H9 (cell line): ENCODE data around the gene SBF1. TPM values are rescaled to one million over a fixed set of nuclear protein-coding genes. Genes with fewer than 3 reads are reported as not detected.

Source experiments
- DNase-seq: peaks from one replicate; pipeline ENCODE4 v3.0.0-alpha.2; 2017
- H2AFZ ChIP-seq: one replicate; pipeline ENCODE4 v1.6.1; 2013; ENCODE audit warnings: mild to moderate bottlenecking, low read length, control low read depth, moderate library complexity
- H2AK5ac ChIP-seq: 2 replicates; pipeline ENCODE4 v1.6.1; 2013; ENCODE audit warnings: low read length, control low read depth, mixed read lengths; ENCODE audit not compliant: insufficient read length
- H2BK120ac ChIP-seq: one replicate; pipeline ENCODE4 v1.6.1; 2013; ENCODE audit warnings: low read depth, mild to moderate bottlenecking, low read length, control low read depth, inconsistent platforms; ENCODE audit not compliant: poor library complexity, severe bottlenecking
- H2BK12ac ChIP-seq: 2 replicates; pipeline ENCODE4 v1.6.1; 2013; ENCODE audit warnings: low read length, control low read depth, mixed read lengths, low read depth; ENCODE audit not compliant: insufficient read length
- H2BK15ac ChIP-seq: 2 replicates; pipeline ENCODE4 v1.6.1; 2013; ENCODE audit warnings: low read depth, low read length, control low read depth
- H2BK20ac ChIP-seq: one replicate; pipeline ENCODE4 v1.6.1; 2013; ENCODE audit warnings: low read depth, mild to moderate bottlenecking, low read length, control low read depth, inconsistent platforms; ENCODE audit not compliant: poor library complexity, severe bottlenecking
- H2BK5ac ChIP-seq: 2 replicates; pipeline ENCODE4 v1.6.1; 2013; ENCODE audit warnings: low read length, control low read depth, mixed read lengths; ENCODE audit not compliant: insufficient read length
- H3K14ac ChIP-seq: 2 replicates; pipeline ENCODE4 v1.6.1; 2013; ENCODE audit warnings: low read length, control low read depth; ENCODE audit not compliant: insufficient read depth
- H3K18ac ChIP-seq: 2 replicates; pipeline ENCODE4 v1.6.1; 2013; ENCODE audit warnings: low read depth, mild to moderate bottlenecking, mixed read lengths, low read length, control low read depth; ENCODE audit not compliant: insufficient read length
- H3K23ac ChIP-seq: 2 replicates; pipeline ENCODE4 v1.6.1; 2013; ENCODE audit warnings: low read length, control low read depth, mixed read lengths, low read depth; ENCODE audit not compliant: insufficient read length
- H3K23me2 ChIP-seq: 2 replicates; pipeline ENCODE4 v1.6.1; 2013; ENCODE audit warnings: low read depth, mild to moderate bottlenecking, mixed read lengths, low read length, control low read depth; ENCODE audit not compliant: insufficient read length, poor library complexity, severe bottlenecking
- H3K27ac ChIP-seq: 2 replicates; pipeline ENCODE4 v1.5.1; 2013; ENCODE audit warnings: low read length, control low read depth, mixed read lengths, low read depth; ENCODE audit not compliant: insufficient read length
- H3K27me3 ChIP-seq: 2 replicates; pipeline ENCODE4 v1.6.1; 2013; ENCODE audit warnings: low read length, control low read depth, inconsistent platforms; ENCODE audit not compliant: insufficient read depth
- H3K4ac ChIP-seq: 2 replicates; pipeline ENCODE4 v1.6.1; 2013; ENCODE audit warnings: low read depth, mild to moderate bottlenecking, control low read depth, inconsistent platforms, low read length, moderate library complexity
- H3K4me1 ChIP-seq: 2 replicates; pipeline ENCODE4 v1.6.1; 2013; ENCODE audit warnings: low read length, control low read depth, inconsistent platforms; ENCODE audit not compliant: insufficient read depth
- H3K4me2 ChIP-seq: 2 replicates; pipeline ENCODE4 v1.6.1; 2013; ENCODE audit warnings: low read length, control low read depth, mixed read lengths; ENCODE audit not compliant: insufficient read length, insufficient read depth
- H3K56ac ChIP-seq: 2 replicates; pipeline ENCODE4 v1.6.1; 2013; ENCODE audit warnings: low read depth, mild to moderate bottlenecking, mixed read lengths, low read length, control low read depth; ENCODE audit not compliant: insufficient read length
- H3K79me1 ChIP-seq: 2 replicates; pipeline ENCODE4 v1.6.1; 2013; ENCODE audit warnings: low read depth, mild to moderate bottlenecking, moderate library complexity, low read length, control low read depth, inconsistent platforms; ENCODE audit not compliant: insufficient read depth, poor library complexity, severe bottlenecking
- H3K79me2 ChIP-seq: 2 replicates; pipeline ENCODE4 v1.6.1; 2013; ENCODE audit warnings: low read length, control low read depth, inconsistent platforms; ENCODE audit not compliant: insufficient read depth
- H3K9ac ChIP-seq: 2 replicates; pipeline ENCODE4 v1.6.1; 2013; ENCODE audit warnings: low read length, control low read depth, mixed read lengths; ENCODE audit not compliant: insufficient read length; ENCODE audit errors: extremely low read depth
- H3K9me3 ChIP-seq: one replicate; pipeline ENCODE4 v1.6.1; 2013; ENCODE audit warnings: low read depth, low read length, inconsistent platforms; ENCODE audit not compliant: control insufficient read depth
- H3T11ph ChIP-seq: one replicate; pipeline ENCODE4 v1.6.1; 2013; ENCODE audit warnings: mild to moderate bottlenecking, low read length, control low read depth, inconsistent platforms
- H4K20me1 ChIP-seq: one replicate; pipeline ENCODE4 v1.6.1; 2013; ENCODE audit not compliant: control insufficient read depth, insufficient read length, insufficient read depth
- H4K5ac ChIP-seq: 2 replicates; pipeline ENCODE4 v1.6.1; 2013; ENCODE audit warnings: low read depth, mild to moderate bottlenecking, mixed read lengths, low read length, control low read depth; ENCODE audit not compliant: insufficient read length
- H4K8ac ChIP-seq: replicated peaks from 2 replicates; pipeline ENCODE4 v1.6.1; 2013; ENCODE audit warnings: low read length, control low read depth, mixed read lengths, low read depth; ENCODE audit not compliant: insufficient read length
- H4K91ac ChIP-seq: 2 replicates; pipeline ENCODE4 v1.6.1; 2013; ENCODE audit warnings: low read depth, mild to moderate bottlenecking, moderate library complexity, mixed read lengths, low read length, control low read depth; ENCODE audit not compliant: insufficient read length
- H3K27ac Mint-ChIP-seq, 3 experiments: 2 replicates in 2 of 3; 3 replicates in 1 of 3; pipeline ENCODE4 v1.8.0; 2020 to 2021; ENCODE audit warnings: mixed read lengths in 3 of 3, mild to moderate bottlenecking in 1 of 3, moderate library complexity in 1 of 3
- H3K27me3 Mint-ChIP-seq: 2 replicates; pipeline ENCODE4 v1.8.0; 2021; ENCODE audit warnings: low read depth, mild to moderate bottlenecking, moderate library complexity, mixed read lengths
- H3K36me3 Mint-ChIP-seq, 3 experiments: 2 replicates in 2 of 3; 3 replicates in 1 of 3; pipeline ENCODE4 v1.8.0; 2020 to 2021; ENCODE audit warnings: low read depth in 3 of 3, mixed read lengths in 3 of 3; ENCODE audit not compliant: insufficient read depth in 1 of 3
- H3K4me1 Mint-ChIP-seq, 2 experiments: 2 replicates each; pipeline ENCODE4 v1.8.0; 2020; ENCODE audit warnings: mixed read lengths in 2 of 2
- H3K4me3 Mint-ChIP-seq, 2 experiments: 2 replicates in 1 of 2; 3 replicates in 1 of 2; pipeline ENCODE4 v1.8.0; 2020 to 2021; ENCODE audit warnings: mild to moderate bottlenecking in 2 of 2, mixed read lengths in 2 of 2, moderate library complexity in 1 of 2
- H3K9me3 Mint-ChIP-seq, 2 experiments: 2 replicates in 1 of 2; 3 replicates in 1 of 2; pipeline ENCODE4 v1.8.0; 2020; ENCODE audit warnings: mild to moderate bottlenecking in 2 of 2, mixed read lengths in 2 of 2, moderate library complexity in 1 of 2
- WGBS: extraction: QIAGEN DNeasy Blood & Tissue Kit; methylation state at CpG from one replicate; pipeline ENCODE4 v1.1.7; 2013; ENCODE audit warnings: missing lambda C conversion rate, low lambda C conversion rate, mixed read lengths; ENCODE audit not compliant: insufficient read length; ENCODE audit errors: extremely low coverage; 5-methylcytosine and 5-hydroxymethylcytosine counted together
- total RNA-seq: library from RNA; stranded (reverse); gene quantifications from 2 replicates; pipeline ENCODE4 v1.2.1, GENCODE V29; 2021
- TF ChIP-seq, protein P1 (sequence below): fragments of 200-600 bp; sonication (generic); conservative IDR thresholded peaks from 3 replicates; pipeline ENCODE4 v1.8.0; 2021; ENCODE audit warnings: antibody characterized with exemption, mild to moderate bottlenecking

Gene SBF1
- total RNA-seq, 1 experiment from 2014 or later, result 69.8 TPM

DNA sequence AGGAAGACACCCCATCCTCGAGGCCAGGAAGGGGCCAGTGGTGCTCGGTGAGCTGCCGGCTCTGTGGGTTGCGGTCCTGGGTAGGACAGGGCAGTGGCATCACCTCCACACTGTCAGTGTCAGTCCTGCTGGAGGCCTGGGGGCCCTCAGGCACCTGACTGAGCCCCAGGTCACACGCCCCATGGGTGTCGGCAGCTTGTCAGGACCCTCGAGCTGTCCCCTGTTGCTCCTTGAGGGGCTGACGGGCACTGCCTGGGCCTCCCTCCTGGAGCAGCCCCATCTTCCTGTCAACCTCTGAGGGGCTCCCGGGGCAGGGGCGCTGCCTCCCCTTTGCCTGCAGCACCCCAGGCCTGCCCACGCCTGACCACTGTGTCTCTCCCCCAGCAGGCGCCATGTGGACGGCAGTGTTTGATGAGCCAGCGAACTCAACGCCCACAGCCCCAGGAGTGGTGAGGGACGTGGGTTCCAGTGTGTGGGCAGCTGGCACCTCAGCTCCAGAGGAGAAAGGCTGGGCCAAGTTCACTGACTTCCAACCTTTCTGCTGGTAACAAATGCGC is 35.4 kb downstream of the SBF1 start:
- Histone ChIP-seq H2BK20ac (no peak overlapping the region), H3K9ac (no peak overlapping the region), H3T11ph (no peak overlapping the region), H2BK5ac (no peak overlapping the region), H3K79me2 (no peaks in the 10 kb centered on the region), H3K9me3 (no peaks in the 10 kb centered on the region), H3K56ac (no peak overlapping the region), H2BK120ac (no peak overlapping the region), H3K4me2 (no peak overlapping the region), H3K23me2 (no peaks in the 10 kb centered on the region), H3K27me3 (no peaks in the 10 kb centered on the region), H4K8ac (no peak overlapping the region), H4K91ac (no peak overlapping the region), H3K18ac (no peak overlapping the region), H4K5ac (no peak overlapping the region), H3K4ac (no peak overlapping the region), H3K79me1 (no peaks in the 10 kb centered on the region), H2AK5ac (no peak overlapping the region), H2BK15ac (no peak overlapping the region), H3K27ac (no peak overlapping the region), H3K14ac (no peak overlapping the region), H3K23ac (no peak overlapping the region), H4K20me1 (no peaks in the 10 kb centered on the region), H2BK12ac (no peak overlapping the region), H2AFZ (no peak overlapping the region), H3K4me1 (no peaks in the 10 kb centered on the region)
- Mint-ChIP-seq H3K36me3 (peaks cover 0 to 45% (median 23%) of the 10 kb centered on the region in 3 experiments; a peak in 6 of 7 replicates), H3K4me1 (no peaks in the 10 kb centered on the region), H3K27me3 (no peaks in the 10 kb centered on the region), H3K9me3 (no peaks in the 10 kb centered on the region), H3K27ac (no peak overlapping the region), H3K4me3 (no peak overlapping the region)
- no CpG with 5 or more reads among the region's 17 CpGs for WGBS
- DNase-seq, result no peak
- TF ChIP-seq, protein P1, sequence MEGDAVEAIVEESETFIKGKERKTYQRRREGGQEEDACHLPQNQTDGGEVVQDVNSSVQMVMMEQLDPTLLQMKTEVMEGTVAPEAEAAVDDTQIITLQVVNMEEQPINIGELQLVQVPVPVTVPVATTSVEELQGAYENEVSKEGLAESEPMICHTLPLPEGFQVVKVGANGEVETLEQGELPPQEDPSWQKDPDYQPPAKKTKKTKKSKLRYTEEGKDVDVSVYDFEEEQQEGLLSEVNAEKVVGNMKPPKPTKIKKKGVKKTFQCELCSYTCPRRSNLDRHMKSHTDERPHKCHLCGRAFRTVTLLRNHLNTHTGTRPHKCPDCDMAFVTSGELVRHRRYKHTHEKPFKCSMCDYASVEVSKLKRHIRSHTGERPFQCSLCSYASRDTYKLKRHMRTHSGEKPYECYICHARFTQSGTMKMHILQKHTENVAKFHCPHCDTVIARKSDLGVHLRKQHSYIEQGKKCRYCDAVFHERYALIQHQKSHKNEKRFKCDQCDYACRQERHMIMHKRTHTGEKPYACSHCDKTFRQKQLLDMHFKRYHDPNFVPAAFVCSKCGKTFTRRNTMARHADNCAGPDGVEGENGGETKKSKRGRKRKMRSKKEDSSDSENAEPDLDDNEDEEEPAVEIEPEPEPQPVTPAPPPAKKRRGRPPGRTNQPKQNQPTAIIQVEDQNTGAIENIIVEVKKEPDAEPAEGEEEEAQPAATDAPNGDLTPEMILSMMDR, result no peak
